ENCODE data around the gene GNAS.

GNAS gene

DNA sequence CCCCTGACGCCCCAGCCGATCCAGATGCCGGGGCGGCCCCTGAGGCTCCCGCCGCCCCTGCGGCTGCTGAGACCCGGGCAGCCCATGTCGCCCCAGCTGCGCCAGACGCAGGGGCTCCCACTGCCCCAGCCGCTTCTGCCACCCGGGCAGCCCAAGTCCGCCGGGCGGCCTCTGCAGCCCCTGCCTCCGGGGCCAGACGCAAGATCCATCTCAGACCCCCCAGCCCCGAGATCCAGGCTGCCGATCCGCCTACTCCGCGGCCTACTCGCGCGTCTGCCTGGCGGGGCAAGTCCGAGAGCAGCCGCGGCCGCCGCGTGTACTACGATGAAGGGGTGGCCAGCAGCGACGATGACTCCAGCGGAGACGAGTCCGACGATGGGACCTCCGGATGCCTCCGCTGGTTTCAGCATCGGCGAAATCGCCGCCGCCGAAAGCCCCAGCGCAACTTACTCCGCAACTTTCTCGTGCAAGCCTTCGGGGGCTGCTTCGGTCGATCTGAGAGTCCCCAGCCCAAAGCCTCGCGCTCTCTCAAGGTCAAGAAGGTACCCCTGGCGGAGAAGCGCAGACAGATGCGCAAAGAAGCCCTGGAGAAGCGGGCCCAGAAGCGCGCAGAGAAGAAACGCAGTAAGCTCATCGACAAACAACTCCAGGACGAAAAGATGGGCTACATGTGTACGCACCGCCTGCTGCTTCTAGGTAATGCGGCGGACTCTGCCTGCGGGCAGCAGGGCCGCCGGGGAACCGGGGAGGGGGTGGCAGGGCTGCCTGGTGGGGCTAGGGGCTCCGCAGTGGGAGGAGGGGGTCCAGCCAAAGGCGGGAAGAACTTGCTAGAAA is 2.3 kb downstream of the GNAS start:
- H3K4me3 ChIP-seq (ENCODE audit: low read depth, low read length): peak overlapping the region; percentile 30
- TF ChIP-seq, protein P1, sequence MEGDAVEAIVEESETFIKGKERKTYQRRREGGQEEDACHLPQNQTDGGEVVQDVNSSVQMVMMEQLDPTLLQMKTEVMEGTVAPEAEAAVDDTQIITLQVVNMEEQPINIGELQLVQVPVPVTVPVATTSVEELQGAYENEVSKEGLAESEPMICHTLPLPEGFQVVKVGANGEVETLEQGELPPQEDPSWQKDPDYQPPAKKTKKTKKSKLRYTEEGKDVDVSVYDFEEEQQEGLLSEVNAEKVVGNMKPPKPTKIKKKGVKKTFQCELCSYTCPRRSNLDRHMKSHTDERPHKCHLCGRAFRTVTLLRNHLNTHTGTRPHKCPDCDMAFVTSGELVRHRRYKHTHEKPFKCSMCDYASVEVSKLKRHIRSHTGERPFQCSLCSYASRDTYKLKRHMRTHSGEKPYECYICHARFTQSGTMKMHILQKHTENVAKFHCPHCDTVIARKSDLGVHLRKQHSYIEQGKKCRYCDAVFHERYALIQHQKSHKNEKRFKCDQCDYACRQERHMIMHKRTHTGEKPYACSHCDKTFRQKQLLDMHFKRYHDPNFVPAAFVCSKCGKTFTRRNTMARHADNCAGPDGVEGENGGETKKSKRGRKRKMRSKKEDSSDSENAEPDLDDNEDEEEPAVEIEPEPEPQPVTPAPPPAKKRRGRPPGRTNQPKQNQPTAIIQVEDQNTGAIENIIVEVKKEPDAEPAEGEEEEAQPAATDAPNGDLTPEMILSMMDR (IDR thresholded peaks at IDR 0.05; ENCODE audit: insufficient read depth, low read length, missing control alignments): no peak
- CTCF ChIA-PET: interaction anchor here (0.8 to 1.4 kb wide), 2 partner anchors 15 kb away, joined by 3 read pairs; no protein-coding TSS in a partner anchor
- no peak for DNase-seq (ENCODE audit: low read depth, low spot score)
- POLR2A ChIA-PET: no interaction called here

DNA sequence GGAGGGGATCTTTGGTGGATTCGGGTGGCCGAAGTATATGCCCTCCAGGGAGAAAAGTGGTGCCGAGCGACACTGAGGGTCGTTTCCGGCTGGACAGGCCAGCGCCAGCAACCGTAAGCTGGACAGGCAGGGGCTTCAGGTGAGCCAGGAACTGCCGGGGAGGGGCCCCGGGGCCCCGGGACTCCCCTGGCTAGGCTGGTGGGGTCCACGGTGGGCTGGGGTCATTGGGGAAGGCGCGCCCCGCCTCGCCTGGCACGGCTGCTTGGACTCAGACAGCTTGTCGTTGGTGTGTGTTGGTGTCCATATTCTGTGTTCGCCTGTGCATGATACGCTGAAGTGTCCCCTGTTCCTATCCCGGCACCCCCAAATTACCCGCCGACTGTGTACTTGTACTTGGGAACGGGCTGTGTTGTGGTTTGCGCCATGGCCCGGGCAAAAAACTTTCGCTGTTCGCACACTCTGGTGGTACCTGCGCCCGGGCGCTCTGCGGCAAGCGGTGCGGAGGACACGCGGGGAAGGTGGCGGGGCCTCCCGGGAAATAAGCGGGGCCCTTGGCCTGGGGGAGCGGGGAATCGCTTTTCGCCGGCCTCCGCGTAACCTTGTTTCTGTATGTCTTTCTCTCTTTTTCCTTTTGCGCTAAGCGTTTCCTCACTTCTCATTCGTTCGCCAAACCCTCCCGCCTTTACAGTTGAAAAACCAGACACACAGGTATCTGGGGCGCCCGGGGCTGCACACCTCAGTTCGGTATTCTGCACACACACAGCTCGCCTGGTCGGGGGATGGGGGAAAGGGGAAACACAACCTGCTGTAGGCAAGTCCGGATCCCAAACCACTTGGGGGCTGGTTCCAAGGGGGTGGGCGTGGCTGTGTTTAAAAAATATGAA is 3.2 kb downstream of the GNAS start:
- H3K4me3 ChIP-seq (ENCODE audit: low read depth, low read length): no peak overlapping the region
- TF ChIP-seq, protein P1 (IDR thresholded peaks at IDR 0.05; ENCODE audit: insufficient read depth, low read length, missing control alignments): no peak
- CTCF ChIA-PET: interaction anchor here (0.8 to 1.6 kb wide), 2 partner anchors 12 to 14 kb away, joined by 3 to 4 read pairs; no protein-coding TSS in a partner anchor
- POLR2A ChIA-PET: no interaction called here
- DNase-seq (ENCODE audit: low read depth, low spot score): no peak

DNA sequence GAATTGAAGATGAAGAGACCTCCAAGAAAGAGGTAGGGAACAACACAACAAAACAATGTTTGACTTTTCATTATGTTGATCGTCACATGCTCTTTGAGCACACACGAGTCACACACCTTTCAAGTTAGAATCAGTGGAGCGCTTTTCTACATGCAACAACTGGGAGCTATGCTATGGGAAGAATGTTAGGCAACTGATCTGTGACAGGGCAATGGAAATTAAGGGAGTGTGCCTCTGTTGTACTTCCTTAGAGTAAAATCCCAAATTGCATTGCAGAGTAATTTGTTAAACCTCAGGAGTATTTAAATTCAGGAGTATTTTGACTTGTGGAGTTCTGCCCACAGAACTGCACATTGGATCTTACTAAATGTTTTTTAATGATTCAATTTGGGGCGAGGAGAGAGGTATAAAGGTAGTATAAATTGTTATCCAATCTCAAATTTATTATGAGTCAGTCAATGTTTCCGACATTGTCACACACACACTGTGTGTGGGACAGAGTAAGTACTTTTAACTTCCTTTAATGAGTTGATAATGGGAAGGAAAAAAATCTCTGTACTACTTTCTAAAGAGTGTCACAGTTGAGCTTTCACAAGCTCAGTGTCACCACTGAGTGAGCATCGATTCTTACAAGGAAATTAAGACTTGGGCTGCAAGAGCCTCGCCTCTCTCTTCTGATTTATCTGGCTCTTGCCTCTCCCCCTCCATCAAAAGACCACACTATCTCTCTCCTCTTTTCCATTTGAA is 10.7 kb downstream of the GNAS start:
- H3K4me3 ChIP-seq (ENCODE audit: low read depth, low read length): no peak overlapping the region
- CTCF ChIA-PET: interaction anchor here (0.9 to 2.5 kb wide), 6 partner anchors 9 to 592 kb away, joined by 3 to 10 read pairs (median 4); no protein-coding TSS in a partner anchor
- DNase-seq (ENCODE audit: low read depth, low spot score): no peak
- TF ChIP-seq, protein P1 (IDR thresholded peaks at IDR 0.05; ENCODE audit: insufficient read depth, low read length, missing control alignments): no peak
- POLR2A ChIA-PET: no interaction called here

DNA sequence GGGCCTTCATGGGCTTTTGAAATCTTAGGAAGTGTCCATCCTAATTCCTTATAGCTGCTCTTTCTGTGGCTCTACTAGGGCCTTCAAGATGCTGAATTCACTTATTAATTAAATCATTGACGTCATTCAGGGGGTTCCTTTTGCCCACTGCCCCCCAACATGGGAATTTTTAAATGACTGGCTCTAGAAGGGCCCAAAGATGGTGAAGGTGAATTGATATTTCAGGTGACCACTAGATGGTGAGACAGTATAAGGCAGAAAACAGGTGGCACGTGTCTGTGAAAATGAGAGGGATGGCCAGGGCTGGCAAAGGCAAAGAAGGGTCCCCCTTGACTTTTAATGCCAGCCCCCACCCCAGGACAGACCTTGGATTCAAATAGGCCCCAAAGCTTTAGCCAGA is 11.8 kb downstream of the GNAS start:
- no peak for DNase-seq (ENCODE audit: low read depth, low spot score)
- TF ChIP-seq, protein P1 (IDR thresholded peaks at IDR 0.05; ENCODE audit: insufficient read depth, low read length, missing control alignments): no peak
- no peak overlapping the region for H3K4me3 ChIP-seq (ENCODE audit: low read depth, low read length)
- ChIA-PET CTCF (interaction anchor here (0.9 to 2.5 kb wide), 5 partner anchors 358 to 593 kb away, joined by 3 to 10 read pairs (median 3); no protein-coding TSS in a partner anchor), POLR2A (no interaction called here)

DNA sequence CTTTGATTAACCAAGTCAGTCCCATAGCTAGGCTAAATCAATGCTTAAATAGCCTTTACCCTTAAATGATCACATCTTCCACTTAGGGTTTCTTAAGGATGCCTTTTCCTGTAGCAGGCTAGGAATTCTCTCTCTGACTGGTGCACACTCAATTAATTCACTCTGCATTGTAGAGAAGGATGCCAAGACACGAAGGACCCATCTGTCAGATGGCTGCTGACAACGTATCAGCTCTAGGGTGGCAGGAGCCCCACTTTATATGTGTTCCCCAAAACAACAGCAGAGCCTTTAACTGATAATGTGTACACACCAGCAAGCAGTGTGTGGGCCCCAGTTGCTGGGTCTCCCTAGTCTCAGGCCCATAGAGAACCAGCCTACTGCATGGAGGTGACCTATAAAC is 13.3 kb downstream of the GNAS start:
- DNase-seq (ENCODE audit: low read depth, low spot score): no peak
- H3K4me3 ChIP-seq (ENCODE audit: low read depth, low read length): no peak overlapping the region
- CTCF ChIA-PET: interaction anchor here (1.3 to 3.3 kb wide), 4 partner anchors 13 to 630 kb away, joined by 3 to 49 read pairs (median 28); no protein-coding TSS in a partner anchor
- TF ChIP-seq, protein P1 (IDR thresholded peaks at IDR 0.05; ENCODE audit: insufficient read depth, low read length, missing control alignments): no peak
- POLR2A ChIA-PET: no interaction called here
